ENCODE results near the gene RNF17. TPM values are rescaled to one million over a fixed set of nuclear protein-coding genes. Genes with fewer than 3 reads are reported as not detected.

Gene RNF17
- total and polyA plus RNA-seq, 2 of the 8 experiments (the other 6 are each of a cell fraction or from before 2014, with no cell fraction given), result not detected

DNA sequence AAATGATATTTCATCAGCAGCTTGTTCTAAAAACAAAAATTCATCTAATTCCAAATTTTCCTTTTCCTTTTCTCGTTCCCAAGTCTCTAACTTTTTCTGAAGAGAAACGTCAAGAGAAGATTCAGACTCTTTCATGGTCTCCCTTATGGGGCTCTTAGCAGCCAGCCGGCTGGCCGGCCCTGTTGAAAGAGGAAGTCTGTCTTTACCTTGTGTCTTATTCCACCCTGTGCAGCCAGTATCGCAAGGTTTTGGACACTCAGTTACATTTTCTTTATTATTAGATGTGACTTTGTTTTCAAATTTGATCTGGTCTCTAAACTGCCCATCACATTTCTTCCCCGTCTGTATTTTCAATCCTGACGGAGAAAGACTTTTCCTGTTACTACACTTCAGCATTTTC lies 142.3 kb downstream of the RNF17 start:
- Histone ChIP-seq H4K5ac (ENCODE audit: insufficient read length, low read depth, low read length) (no peak overlapping the region), H2BK12ac (ENCODE audit: low read depth, low read length) (no peak overlapping the region), H3K18ac (ENCODE audit: extremely low read depth, low read length) (no peak overlapping the region), H2BK5ac (ENCODE audit: low read depth, low read length) (no peak overlapping the region), H3K4me1 (replicated peaks in 1 of 4; ENCODE audit: control insufficient read depth in 3 of 4, insufficient read depth in 4 of 4, low read length in 3 of 4) (no peaks in the 10 kb centered on the region), H3K14ac (ENCODE audit: insufficient read length) (no peak overlapping the region), H3K79me1 (ENCODE audit: low read depth, low read length) (no peaks in the 10 kb centered on the region), H3K36me3 (ENCODE audit: control insufficient read depth in 2 of 4, insufficient read depth in 4 of 4, low read length in 3 of 4) (peaks cover 11 to 54% (median 33%) of the 10 kb centered on the region in 4 experiments; a peak in 7 of 8 replicates), H4K91ac (replicated peaks; ENCODE audit: insufficient read length, low read length) (no peak overlapping the region), H4K20me1 (replicated peaks in 1 of 2; ENCODE audit: control insufficient read depth in 1 of 2, insufficient read depth in 2 of 2, low read length in 2 of 2) (peaks cover 0 to 4% of the 10 kb centered on the region in 2 experiments), H3K9me3 (ENCODE audit: insufficient read depth in 2 of 2, low read depth in 1 of 2, low read length in 1 of 2) (no peaks in the 10 kb centered on the region), H2AFZ (ENCODE audit: low read length) (no peak overlapping the region), H3K27me3 (replicated peaks in 1 of 4; ENCODE audit: control insufficient read depth in 3 of 4, extremely low read depth in 1 of 4, insufficient read depth in 3 of 4, low read length in 3 of 4) (no peaks in the 10 kb centered on the region), H3K27ac (ENCODE audit: low read depth, low read length) (no peak overlapping the region), H3K23ac (ENCODE audit: insufficient read length) (no peak overlapping the region), H3K4ac (replicated peaks; ENCODE audit: insufficient read length, low read depth, low read length) (no peak overlapping the region), H2BK20ac (ENCODE audit: low read length) (no peak overlapping the region), H3K79me2 (ENCODE audit: control insufficient read depth in 1 of 2, insufficient read depth in 2 of 2, low read length in 2 of 2) (no peaks in the 10 kb centered on the region), H4K8ac (ENCODE audit: extremely low read depth, insufficient read depth, low read length) (no peak overlapping the region), H3K9ac (replicated peaks in 1 of 4; ENCODE audit: extremely low read depth in 1 of 4, low read depth in 3 of 4, low read length in 3 of 4) (no peak overlapping the region), H2BK15ac (ENCODE audit: low read length) (no peak overlapping the region), H3K56ac (replicated peaks; ENCODE audit: insufficient read length, low read depth, low read length) (no peak overlapping the region), H3K4me2 (ENCODE audit: insufficient read depth in 1 of 2, low read depth in 2 of 2, low read length in 2 of 2) (no peak overlapping the region), H3K23me2 (ENCODE audit: low read depth, low read length) (no peaks in the 10 kb centered on the region), H2AK5ac (ENCODE audit: low read depth, low read length) (no peak overlapping the region), H2BK120ac (replicated peaks; ENCODE audit: low read depth, low read length) (no peak overlapping the region), H3K4me3 (ENCODE audit: extremely low read depth in 1 of 4, insufficient read depth in 2 of 4, low read depth in 3 of 4, low read length in 4 of 4) (no peak overlapping the region)
- ChIA-PET POLR2A (ENCODE audit: partially characterized antibody) (no interaction called here), CTCF (ENCODE audit: partially characterized antibody) (interaction anchor here (0.6 to 1.3 kb wide), 2 partner anchors 18 to 159 kb away, joined by 3 to 4 read pairs; no protein-coding TSS in a partner anchor)
- DNase-seq (ENCODE audit: low read depth in 1 of 2, low spot score in 2 of 2) (no peak), FAIRE-seq (no peak)
- 93 to 100% methylated on average over 1 to 7 of the region's 7 CpGs for WGBS, 2 experiments (ENCODE audit: extremely low coverage in 1 of 2, insufficient coverage in 1 of 2, insufficient read length in 1 of 2, insufficient replicate concordance in 2 of 2, low coverage in 1 of 2, low lambda C conversion rate in 2 of 2, missing lambda C conversion rate in 1 of 2)
- TF ChIP-seq EP300 (IDR thresholded peaks at IDR 0.05; ENCODE audit: borderline replicate concordance in 1 of 2, low read depth in 2 of 2, low read length in 2 of 2), result no peak
- TF ChIP-seq RXRA (IDR thresholded peaks at IDR 0.05; ENCODE audit: insufficient read depth, low read depth, low read length), result no peak
- TF ChIP-seq POLR2A (IDR thresholded peaks at IDR 0.05; ENCODE audit: control extremely low read depth in 1 of 2, low read depth in 2 of 2, low read length in 2 of 2), result no peak
- no peak for TF ChIP-seq HDAC2 (IDR thresholded peaks at IDR 0.05; ENCODE audit: borderline replicate concordance in 1 of 2, low read depth in 2 of 2, low read length in 2 of 2)
- no peak for TF ChIP-seq SIN3A (conservative IDR thresholded peaks at IDR 0.05 in 1 of 2, IDR thresholded peaks at IDR 0.05 in 1 of 2; ENCODE audit: low read depth in 1 of 2, low read length in 2 of 2)
- no peak for TF ChIP-seq BRCA1 (IDR thresholded peaks at IDR 0.05; ENCODE audit: low read depth, low read length)
- no peak for TF ChIP-seq RBBP5 (IDR thresholded peaks at IDR 0.05; ENCODE audit: borderline replicate concordance, low read depth, low read length)
- no peak for TF ChIP-seq TCF12 (IDR thresholded peaks at IDR 0.05; ENCODE audit: low read depth, low read length)
- no peak for TF ChIP-seq JUN (IDR thresholded peaks at IDR 0.05; ENCODE audit: low read depth, low read length)
- TF ChIP-seq RAD21 (IDR thresholded peaks at IDR 0.05 in 1 of 2, conservative IDR thresholded peaks at IDR 0.05 in 1 of 2; ENCODE audit: low read depth in 2 of 2, low read length in 2 of 2), result no peak
- TF ChIP-seq RFX5 (IDR thresholded peaks at IDR 0.05; ENCODE audit: borderline replicate concordance, low read depth, low read length), result no peak
- TF ChIP-seq, protein P1, sequence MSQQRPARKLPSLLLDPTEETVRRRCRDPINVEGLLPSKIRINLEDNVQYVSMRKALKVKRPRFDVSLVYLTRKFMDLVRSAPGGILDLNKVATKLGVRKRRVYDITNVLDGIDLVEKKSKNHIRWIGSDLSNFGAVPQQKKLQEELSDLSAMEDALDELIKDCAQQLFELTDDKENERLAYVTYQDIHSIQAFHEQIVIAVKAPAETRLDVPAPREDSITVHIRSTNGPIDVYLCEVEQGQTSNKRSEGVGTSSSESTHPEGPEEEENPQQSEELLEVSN (IDR thresholded peaks at IDR 0.05), result no peak
- TF ChIP-seq TEAD4 (IDR thresholded peaks at IDR 0.05; ENCODE audit: low read depth, low read length), result no peak
